ENCODE measurements around the gene ANXA6.

GRCh38 chr5:151077419-151077818 lies 80.2 kb downstream of the ANXA6 start:
- TF ChIP-seq POLR2A (IDR thresholded peaks at IDR 0.05; ENCODE audit: low read length) (no peak), GATA1 (IDR thresholded peaks at IDR 0.05; ENCODE audit: low read depth, low read length) (no peak)
